ENCODE data around the gene MALSU1.

Gene MALSU1

DNA sequence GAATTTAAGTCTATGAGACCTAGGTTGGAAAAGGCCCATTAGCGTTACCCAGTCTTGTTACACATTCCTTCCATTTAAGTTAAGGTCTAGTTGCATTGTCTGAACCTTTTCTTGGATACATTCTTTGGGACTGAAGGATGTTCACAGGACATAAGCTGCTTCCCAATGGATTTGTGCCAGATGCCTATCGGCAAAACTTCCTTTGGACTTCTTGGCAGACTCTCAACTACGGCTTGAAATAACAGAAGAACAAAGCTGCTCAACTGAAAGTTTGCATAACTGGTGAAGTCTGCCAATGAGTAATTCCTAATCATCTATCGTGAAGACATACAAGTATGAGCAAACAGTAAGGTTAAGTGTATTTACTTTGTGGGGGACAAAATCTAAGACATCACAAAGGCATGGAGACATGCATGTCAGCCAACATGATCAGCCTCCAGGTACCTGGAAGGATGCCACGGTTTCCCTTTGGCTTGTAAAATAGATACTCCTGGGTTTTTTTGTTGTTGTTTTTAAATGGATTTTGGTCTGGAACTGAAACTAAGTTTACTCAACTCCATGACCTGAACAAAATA is 35.4 kb downstream of the MALSU1 start:
- in situ Hi-C loops (cut with HindIII; ENCODE audit: low sequenced_read_pairs): no loop called here

DNA sequence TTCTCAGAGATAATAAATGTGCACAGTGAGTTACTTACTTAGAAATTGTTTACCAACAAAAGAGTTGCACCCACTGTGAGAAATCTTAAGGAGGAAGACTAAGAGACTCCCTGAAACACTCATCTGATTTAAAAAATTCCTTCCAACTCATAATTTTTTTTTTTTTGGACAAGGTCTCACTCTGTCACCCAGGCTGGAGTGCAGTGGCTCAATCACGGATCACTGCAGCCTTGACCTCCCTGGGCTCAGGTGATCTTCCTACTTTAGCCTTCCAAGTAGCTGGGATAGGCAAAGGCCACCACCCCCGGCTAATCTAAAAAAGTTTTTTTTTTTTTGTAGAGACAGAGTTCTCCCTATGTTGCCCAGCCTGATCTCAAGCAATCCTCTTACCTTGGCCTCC is 36.0 kb downstream of the MALSU1 start:
- in situ Hi-C loops (cut with HindIII; ENCODE audit: low sequenced_read_pairs): no loop called here

GRCh38 chr7:23335621-23336020 is 36.5 kb downstream of the MALSU1 start:
- in situ Hi-C loops (cut with HindIII; ENCODE audit: low sequenced_read_pairs): no loop called here

- in situ Hi-C loops (cut with HindIII; ENCODE audit: low sequenced_read_pairs): no loop called here
These were observed 36.9 kb downstream of the MALSU1 start for GRCh38 chr7:23336086-23336485.

DNA sequence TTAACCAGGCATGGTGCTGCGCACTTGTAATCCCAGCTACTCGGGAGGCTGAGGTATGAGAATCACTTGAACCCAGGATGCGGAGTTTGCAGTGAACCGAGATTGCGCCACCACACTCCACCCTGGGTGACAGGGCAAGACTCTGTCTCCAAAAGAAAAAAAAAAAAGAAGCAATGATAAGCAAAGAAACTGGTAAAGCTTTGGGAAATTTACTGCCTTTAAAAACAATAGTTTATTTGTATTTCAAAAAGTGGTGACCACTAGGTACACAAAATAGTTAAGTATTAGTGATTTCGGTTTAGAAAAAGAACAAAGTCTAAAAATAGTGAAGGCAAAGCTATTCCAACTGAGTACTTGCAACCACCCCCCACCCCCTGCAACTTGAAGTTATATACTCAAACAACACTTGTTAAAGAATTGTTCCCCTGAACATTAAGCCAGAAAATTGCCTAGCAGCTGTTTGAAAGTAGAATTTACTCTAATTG is 37.7 kb downstream of the MALSU1 start:
- in situ Hi-C loops (cut with HindIII; ENCODE audit: low sequenced_read_pairs): no loop called here

DNA sequence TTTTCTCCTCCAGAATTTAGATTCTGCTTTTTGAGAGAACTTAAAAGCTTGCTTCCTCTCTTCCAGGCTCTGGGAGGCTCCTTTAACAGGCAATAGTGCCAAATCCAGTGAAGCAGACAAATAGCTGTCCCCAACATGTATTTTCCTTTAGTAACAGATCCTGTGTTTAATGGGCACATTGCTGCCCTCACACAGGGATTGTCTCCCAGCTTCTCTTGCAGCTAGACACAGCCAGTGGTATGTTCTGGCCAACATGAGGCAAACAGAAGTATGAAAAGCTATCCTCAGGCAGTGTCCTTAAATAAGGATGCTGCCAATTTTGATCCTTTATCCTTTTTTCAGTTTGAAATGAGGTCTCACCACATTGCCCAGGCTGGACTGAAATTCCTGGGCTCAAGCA is 38.2 kb downstream of the MALSU1 start:
- in situ Hi-C loops (cut with HindIII; ENCODE audit: low sequenced_read_pairs): no loop called here

DNA sequence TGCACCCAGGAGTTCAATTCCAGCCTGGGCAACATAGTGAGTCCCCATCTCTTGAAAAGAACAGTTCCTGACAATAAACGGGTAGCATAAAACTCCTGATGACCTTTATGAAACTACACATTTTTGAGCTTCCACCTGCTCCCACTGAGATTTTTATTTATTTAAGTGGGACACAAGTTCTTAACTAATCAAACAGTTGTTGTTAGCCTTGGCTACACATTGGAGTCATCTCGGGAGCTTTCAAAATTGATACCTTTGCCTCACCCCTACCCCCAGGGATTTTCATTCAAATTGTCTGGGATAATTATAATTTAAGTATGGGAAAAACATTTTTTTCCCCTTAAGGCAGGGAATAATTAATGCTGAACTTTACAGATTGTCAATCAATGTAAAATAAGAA is 39.3 kb downstream of the MALSU1 start:
- in situ Hi-C loops (cut with HindIII; ENCODE audit: low sequenced_read_pairs): no loop called here

- in situ Hi-C loops (cut with HindIII; ENCODE audit: low sequenced_read_pairs): no loop called here
These were observed 39.7 kb downstream of the MALSU1 start for GRCh38 chr7:23338863-23339262.

GRCh38 chr7:23341846-23342598 is 42.9 kb downstream of the MALSU1 start:
- in situ Hi-C loops (cut with HindIII; ENCODE audit: low sequenced_read_pairs): no loop called here

DNA sequence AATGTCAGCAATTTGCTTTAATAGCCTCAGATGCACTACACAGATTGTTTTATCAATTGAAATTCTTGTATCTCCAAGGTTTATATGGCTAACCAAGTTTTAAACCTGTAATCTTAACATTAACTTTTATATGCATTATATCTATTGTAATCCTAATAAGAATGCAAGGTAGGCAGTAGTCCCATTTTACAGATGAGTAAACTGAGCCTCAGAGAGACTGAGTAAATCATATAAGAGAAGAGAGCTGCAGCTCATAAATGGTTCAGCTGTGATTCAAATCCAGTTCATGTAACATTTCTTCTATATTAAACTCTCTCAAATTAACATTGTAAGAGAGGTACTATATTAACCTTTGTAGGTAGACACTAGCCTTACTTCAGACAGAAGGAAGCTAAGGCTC is 44.0 kb downstream of the MALSU1 start:
- in situ Hi-C loops (cut with HindIII; ENCODE audit: low sequenced_read_pairs): no loop called here

GRCh38 chr7:23343806-23344475 is 44.8 kb downstream of the MALSU1 start:
- in situ Hi-C loops (cut with HindIII; ENCODE audit: low sequenced_read_pairs): no loop called here

DNA sequence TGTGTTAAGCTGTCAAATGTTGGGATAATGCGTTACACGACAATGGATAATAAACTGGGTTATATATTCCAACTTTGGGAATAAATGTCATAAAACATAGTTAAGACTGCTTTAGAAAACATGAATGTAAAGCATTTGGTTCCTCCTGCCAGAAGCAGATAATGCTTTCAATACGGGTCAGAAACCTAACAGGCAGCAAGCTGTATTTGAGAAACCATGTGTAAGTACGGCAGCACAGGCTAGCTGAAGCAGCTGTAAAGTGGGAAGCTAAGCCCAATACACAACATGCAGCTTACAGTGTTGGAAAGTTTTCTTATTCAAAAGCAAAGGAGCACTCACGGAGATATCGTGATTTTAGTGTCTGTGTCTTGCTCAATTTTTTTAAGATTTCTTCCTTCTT is 46.5 kb downstream of the MALSU1 start:
- in situ Hi-C loops (cut with HindIII; ENCODE audit: low sequenced_read_pairs): no loop called here

DNA sequence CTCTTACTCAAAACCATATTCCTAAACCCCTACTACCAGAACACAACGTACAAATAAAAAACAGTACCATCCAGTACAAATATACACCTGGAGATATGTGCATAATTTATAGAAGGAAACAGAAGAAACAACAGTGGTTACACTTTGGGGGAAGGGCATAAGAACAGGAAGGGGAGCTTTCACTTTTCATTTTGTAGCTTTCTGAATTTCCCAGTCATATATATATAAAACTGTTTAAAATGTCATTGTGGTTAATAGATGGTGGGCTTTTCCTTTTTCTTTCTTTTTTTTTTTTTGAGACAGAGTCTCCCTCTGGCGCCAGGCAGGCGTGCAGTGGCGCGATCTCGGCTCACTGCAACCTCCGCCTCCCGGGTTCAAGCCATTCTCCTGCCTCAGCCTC is 47.2 kb downstream of the MALSU1 start:
- in situ Hi-C loops (cut with HindIII; ENCODE audit: low sequenced_read_pairs): no loop called here

DNA sequence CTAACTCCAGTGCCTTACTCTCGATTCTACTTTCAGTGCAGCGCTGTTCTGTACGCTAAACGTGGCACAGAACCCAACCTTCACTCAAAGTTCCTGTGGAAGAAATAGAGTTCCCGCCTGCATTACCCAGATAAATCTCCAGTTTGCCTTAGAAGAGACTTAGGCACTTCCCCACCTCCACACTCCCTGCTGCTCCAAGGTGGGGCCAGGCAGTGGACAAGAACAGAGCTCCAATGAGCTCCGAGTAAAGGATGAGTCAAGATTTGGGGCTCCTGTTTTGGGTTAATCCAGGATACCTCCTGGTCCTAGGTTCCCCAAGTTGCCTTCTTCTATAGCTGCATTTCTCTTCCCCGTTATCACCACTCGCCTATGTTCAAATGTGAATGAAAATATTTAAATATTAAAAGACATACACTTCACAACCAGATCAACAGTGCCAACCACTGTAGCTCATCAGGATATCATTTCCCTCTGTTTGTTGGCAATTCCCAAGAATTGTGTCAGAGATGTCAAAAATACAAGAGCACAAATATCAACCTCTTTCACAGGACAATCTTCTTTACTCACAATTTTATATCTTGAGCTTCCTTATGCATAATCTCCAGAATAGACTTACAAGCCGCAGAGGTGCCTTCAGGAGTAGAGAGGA is 48.0 kb downstream of the MALSU1 start:
- in situ Hi-C loops (cut with HindIII; ENCODE audit: low sequenced_read_pairs): no loop called here

DNA sequence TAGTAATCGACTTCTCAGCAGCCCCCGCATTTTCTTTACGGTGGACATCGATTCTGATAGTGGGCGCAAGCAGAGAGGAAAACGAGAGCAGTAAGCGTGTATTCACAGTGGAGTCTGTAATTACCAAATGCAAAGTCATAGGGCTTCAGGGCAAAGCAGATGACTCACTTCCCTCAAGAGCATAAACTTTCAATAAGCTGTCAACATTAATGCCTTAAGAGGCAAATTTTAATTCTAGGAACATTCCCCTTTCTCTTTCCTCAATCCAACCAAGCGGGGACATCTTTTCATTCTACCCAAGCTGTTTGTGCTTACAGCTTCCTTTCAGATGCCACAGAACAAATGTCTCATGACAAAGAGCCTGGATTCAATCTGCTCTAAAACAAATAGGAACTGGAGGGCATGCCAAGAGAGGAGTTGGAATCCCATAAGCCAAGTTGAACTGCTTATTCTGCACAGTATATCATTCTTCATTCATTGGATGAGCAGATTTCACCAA is 48.6 kb downstream of the MALSU1 start:
- in situ Hi-C loops (cut with HindIII; ENCODE audit: low sequenced_read_pairs): no loop called here

- in situ Hi-C loops (cut with HindIII; ENCODE audit: low sequenced_read_pairs): loop anchor here (10.0 kb wide), 1 partner anchor 365 kb away; the partner anchor contains the start of gene STK31
These were observed 50.5 kb downstream of the MALSU1 start for GRCh38 chr7:23349484-23350157.

DNA sequence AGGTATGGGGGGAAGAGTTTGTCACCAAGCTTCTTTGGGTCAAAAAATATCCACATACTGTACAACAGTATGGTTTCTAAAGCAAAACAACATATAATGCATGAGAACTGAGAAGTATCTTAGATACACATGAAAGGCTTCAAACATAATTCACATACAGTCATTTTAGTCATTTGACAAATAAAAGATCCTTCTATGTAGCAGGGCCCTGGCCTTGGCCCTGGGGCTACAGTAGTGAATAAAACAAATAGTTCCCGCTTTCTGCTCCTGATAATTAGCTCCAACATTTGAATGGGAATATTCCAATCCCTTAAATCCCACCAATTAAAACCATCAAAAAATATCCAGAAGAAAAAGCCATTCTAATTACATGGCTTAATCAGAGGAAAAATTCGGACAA is 51.3 kb downstream of the MALSU1 start:
- in situ Hi-C loops (cut with HindIII; ENCODE audit: low sequenced_read_pairs): loop anchor here (10.0 kb wide), 1 partner anchor 364 kb away; the partner anchor contains the start of gene STK31

- in situ Hi-C loops (cut with HindIII; ENCODE audit: low sequenced_read_pairs): loop anchor here (10.0 kb wide), 1 partner anchor 362 kb away; the partner anchor contains the start of gene STK31
These were observed 54.0 kb downstream of the MALSU1 start for GRCh38 chr7:23353172-23353571.

- in situ Hi-C loops (cut with HindIII; ENCODE audit: low sequenced_read_pairs): loop anchor here (10.0 kb wide), 1 partner anchor 359 kb away; the partner anchor contains the start of gene STK31
These were observed 57.0 kb downstream of the MALSU1 start for GRCh38 chr7:23356168-23356567.

- in situ Hi-C loops (cut with HindIII; ENCODE audit: low sequenced_read_pairs): loop anchor here (10.0 kb wide), 1 partner anchor 358 kb away; the partner anchor contains the start of gene STK31
These were observed 57.6 kb downstream of the MALSU1 start for GRCh38 chr7:23356726-23357125.

All from DLD1 (cell line).